GM19351 (cell line): ENCODE data around the gene PAX5.

Experiments used
- ATAC-seq: cut with Tn5 transposase; IDR thresholded peaks from one replicate; pipeline ENCODE4 v1.9.1; 2021; ENCODE audit warnings: mild to moderate bottlenecking, moderate library complexity; ENCODE audit not compliant: unreplicated experiment

The PAX5 gene

DNA sequence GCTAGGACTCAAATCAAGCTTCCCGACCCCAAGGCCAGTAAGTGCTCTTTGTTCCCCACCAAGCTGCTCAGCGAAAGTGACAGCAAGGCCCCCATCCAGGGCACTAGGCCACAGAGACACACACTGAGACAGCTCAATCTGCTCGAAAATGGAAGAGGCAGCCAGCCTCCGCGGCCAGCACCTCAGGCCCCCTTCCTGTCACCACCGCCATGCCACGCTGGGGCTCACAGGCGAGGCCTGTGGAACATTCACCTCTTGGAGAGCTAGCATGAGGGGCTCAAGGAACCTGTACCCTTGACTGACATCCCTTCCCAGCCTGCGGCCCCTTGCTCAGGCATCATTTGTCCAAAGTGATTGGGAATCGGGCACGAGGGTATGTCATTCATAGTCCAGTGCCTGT is 71.4 kb downstream of the PAX5 start:
- no peak for ATAC-seq

- no peak for ATAC-seq
Measured at GRCh38 chr9:36961561-36962325, 72.3 kb downstream of the PAX5 start.

GRCh38 chr9:36961051-36961450 is 73.0 kb downstream of the PAX5 start:
- ATAC-seq = no peak

DNA sequence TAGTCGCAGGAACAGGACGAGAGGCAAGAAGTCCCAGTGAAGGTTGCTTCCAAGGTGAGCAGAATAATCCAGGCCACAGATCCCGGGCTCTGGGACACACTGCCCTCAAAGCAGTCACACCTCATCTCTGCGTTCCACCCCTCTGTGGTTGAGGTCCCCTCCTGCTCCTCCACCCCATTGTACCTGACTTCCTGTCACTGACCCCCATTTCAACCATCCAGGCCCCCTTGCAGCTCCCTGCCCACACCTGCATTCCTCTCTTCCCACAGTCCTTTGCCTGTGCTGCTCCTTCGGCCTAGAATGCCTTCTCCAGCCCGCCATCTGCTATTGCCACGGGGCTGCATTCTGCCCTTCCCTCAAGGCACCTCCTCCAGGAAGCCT is 73.5 kb downstream of the PAX5 start:
- no peak for ATAC-seq

GRCh38 chr9:36959681-36960574 is 74.1 kb downstream of the PAX5 start:
- no peak for ATAC-seq

DNA sequence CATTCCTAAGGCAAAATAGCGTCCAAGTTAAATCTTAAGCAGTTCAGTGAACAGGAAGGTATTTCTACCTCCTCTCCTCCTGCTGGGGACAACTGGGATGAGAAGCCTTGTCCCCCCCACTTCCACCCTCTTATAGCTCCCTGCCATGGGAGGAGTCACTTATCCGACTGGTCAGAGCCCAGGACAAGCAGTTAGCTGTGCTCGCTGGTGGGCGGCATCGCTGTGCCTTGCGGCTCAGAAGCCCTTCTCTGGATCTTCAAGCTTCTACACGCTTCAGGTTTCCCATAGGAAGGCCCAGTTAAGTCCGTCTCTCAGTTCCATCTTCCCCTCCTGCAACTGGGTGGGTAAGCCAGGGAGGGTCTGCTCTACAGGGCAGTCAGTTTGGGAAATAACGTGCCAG is 77.2 kb downstream of the PAX5 start:
- ATAC-seq = no peak

GRCh38 chr9:36950389-36950788 is 83.7 kb downstream of the PAX5 start:
- ATAC-seq = no peak

DNA sequence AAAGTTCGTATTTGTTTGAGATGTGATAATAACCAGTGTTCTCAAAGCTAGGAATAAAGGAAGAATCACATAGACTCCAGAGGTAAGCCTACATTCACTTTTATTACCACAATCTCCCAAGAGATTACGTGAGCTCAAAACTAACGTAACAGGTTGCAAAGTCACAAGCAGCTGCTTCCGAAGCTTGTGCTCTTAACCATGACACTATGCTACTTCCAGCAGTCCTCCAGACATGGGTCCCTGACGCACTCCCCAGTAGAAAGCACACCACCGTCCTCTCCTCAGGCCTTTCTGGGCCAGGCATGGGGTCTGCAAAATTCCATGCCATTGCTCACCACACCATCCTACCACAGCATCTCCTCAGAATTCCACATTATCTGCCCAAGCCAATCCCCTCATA is 84.6 kb downstream of the PAX5 start:
- no peak for ATAC-seq

DNA sequence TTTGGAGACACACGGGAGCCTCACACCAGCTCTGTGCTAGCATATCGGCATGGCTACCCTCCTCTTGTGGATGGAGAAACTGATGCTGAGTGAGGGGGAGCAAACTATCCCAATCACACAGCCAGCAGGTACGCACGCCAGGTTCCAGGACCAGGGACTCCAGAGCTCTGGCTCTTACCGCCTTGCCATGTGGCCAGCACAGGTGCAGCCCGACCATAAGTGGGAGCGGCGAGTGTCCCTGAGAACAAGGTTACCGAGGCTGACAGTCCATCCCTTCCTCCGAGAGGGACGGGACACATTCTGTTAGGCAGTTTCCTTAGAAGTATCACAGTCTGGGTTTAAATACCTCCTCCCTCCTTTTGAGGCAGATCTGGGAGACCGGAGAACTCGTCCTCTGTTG is 86.0 kb downstream of the PAX5 start:
- ATAC-seq = no peak

DNA sequence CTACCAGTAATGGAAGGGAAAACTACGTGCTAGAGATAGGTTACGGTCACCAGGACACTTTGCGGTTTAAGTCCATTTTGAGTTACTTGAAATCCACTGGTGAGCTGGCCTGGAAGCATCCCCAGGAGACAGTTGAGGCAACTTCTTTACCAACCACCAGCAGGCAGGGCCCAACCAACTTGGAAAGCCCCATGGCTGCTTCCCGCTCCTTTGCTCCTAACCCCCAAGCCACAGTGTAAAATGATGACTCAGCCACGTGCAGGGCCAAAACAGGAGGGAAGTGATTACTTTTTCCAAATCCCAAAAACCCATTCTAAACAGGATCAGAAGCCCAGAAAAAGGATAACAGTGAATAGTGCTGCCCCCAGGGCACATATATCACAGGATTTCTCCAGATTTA is 87.4 kb downstream of the PAX5 start:
- ATAC-seq = no peak

DNA sequence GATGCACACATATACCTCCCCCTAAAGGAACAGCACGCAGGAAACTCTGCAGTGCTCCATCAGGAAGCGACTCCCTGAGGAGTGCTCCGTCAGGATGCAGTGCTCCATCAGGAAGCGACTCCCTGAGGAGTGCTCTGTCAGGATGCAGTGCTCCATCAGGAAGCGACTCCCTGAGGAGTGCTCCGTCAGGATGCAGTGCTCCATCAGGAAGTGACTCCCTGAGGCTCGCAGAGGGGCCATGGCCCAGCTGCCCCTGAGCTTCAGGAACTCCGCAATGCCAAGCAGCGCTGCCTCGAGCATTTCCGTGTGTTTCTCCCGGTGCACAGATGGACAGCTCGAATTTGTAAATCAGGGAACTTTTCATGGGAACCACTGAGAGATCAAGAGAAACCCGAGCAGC is 88.1 kb downstream of the PAX5 start:
- ATAC-seq = no peak

GRCh38 chr9:36942891-36943290 is 91.2 kb downstream of the PAX5 start:
- ATAC-seq = no peak

- no peak for ATAC-seq
Measured at GRCh38 chr9:36941441-36941840, 92.6 kb downstream of the PAX5 start.

- no peak for ATAC-seq
Measured at GRCh38 chr9:36940881-36941280, 93.2 kb downstream of the PAX5 start.

DNA sequence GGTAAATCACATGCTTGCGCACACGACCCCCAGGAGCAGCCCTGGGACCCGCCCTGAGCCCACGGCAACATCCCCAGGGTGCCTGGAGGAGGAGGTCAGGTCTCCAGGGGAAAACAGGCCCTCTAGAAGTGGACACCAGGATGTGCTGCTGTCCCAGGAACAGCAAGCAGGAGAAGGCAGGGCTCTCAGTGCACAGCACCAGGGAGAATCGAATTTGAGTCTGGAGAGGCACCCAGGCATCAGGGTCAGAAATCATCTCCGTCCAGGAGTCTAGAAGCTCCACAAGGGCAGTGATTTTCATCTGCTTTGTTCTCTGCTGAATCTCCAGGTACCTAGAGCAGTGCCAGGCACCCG is 93.6 kb downstream of the PAX5 start:
- no peak for ATAC-seq

- ATAC-seq = no peak
Measured at GRCh38 chr9:36939655-36940499, 94.2 kb downstream of the PAX5 start.

DNA sequence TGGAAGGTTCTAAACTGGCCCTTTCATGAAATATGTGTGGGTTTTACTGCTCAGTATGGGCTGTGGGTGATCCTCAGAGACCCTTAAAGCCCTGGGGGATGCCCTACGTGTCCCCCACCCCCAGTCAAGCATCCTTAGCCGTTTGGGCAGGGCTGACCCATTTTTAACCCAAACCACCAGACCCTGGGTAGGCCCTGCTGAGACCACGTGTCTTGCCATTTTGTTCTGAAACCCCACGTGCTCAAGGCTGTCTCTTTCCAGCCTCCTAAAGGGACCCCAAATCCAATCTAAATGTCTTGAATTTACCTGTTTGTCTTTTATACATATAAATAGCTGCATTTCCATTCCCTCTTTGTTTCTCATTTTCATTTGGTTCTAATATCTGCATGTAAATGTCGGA is 94.9 kb downstream of the PAX5 start:
- no peak for ATAC-seq

- ATAC-seq = no peak
Measured at GRCh38 chr9:36938617-36939016, 95.5 kb downstream of the PAX5 start.

- no peak for ATAC-seq
Measured at GRCh38 chr9:36937951-36938350, 96.1 kb downstream of the PAX5 start.

DNA sequence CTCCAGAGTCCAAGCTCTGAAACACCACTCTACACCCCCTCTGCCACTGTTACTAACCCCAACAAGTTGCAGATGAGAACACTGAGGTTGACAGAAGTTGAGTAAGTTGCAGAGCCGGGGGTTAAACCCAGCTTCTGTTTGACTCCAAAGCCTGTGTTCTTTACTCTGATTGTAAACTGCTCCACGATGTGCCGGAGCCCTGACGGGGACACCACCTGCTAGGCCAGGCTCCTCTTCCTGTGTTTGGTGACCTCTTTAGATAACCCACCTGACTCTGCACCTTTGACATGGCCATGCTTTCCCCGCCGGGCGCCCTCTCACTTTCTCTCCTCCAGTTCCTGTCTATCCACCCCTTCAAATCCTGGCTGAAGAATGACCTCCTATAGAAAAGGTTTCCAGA is 96.7 kb downstream of the PAX5 start:
- ATAC-seq = no peak

GRCh38 chr9:36936498-36936831 is 97.6 kb downstream of the PAX5 start:
- no peak for ATAC-seq
